Measurements from ENCODE around the gene ST6GAL1.

DNA sequence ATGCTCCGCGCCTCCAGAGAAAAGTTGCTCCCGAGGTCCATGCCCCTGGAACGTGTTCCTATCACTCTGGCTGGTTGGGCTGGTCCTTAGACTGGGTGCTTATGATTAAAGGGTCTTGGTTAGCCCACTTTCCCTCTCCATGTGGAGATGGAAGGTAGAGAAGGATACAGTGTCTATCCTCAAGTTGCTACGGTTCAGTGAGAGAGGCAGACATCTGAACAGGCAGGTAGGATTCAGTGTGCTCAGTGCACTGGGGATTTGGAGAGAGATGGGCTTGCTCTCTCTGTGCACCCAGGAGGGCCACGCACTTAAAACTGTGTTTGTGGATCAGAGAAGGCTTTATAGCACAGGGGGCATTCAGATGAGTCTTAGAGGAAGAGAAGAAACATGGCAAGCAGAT, 146.0 kb downstream of the ST6GAL1 start:
- no peak for TF ChIP-seq RAD21 (IDR thresholded peaks at IDR 0.05; ENCODE audit: low read depth)
- TF ChIP-seq TAF1 (IDR thresholded peaks at IDR 0.05; ENCODE audit: low read depth) = no peak
- no peak for TF ChIP-seq TEAD4 (IDR thresholded peaks at IDR 0.05)
- TF ChIP-seq NFIC (IDR thresholded peaks at IDR 0.05) = no peak
- no peak for TF ChIP-seq YY1 (IDR thresholded peaks at IDR 0.05; ENCODE audit: low read depth)
- TF ChIP-seq TCF12 (IDR thresholded peaks at IDR 0.05; ENCODE audit: low read depth) = no peak
- TF ChIP-seq CREB1 (IDR thresholded peaks at IDR 0.05; ENCODE audit: low read depth) = no peak

All from Ishikawa (cell line).